Spleen (tissue), 7 donors: ENCODE measurements around the gene ATP2B1.

Experiments used
- CTCF ChIP-seq, 11 experiments: fragments of 200-600 bp in 7 of 11; fragments of 450-650 bp in 4 of 11; sonication (generic) in 4 of 11; IDR thresholded peaks in 8 of 11; conservative IDR thresholded peaks in 3 of 11; 1 replicate in 7 of 11; 2 replicates in 4 of 11; pipeline versions ENCODE4 v1.4.0 to v1.8.0; 2016 to 2021; ENCODE audit warnings: antibody characterized with exemption in 11 of 11, inconsistent platforms in 4 of 11, mild to moderate bottlenecking in 1 of 11
- POLR2A ChIP-seq, 3 donors: fragments of 450-650 bp; IDR thresholded peaks; one replicate each; pipeline ENCODE4 v1.5.1; 2017; ENCODE audit warnings: antibody characterized with exemption in 3 of 3, mild to moderate bottlenecking in 1 of 3
- POLR2AphosphoS5 ChIP-seq, 3 donors: sonication (generic); formaldehyde crosslinking; IDR thresholded peaks; one replicate each; pipeline ENCODE4 v1.5.1; 2017; ENCODE audit warnings: antibody characterized with exemption in 3 of 3
- donor health status: DM: no; HTN: no; CAD: no; lungs with moderate emphysema.
- donor health status: DM: no; HTN: no; CAD: no.
- donor health status: DM: no; HTN: no; CAD: no.

GRCh38 chr12:89551747-89552146, 156.9 kb downstream of the ATP2B1 start:
- TF ChIP-seq CTCF (IDR thresholded peaks at IDR 0.05 in 8 of 11, conservative IDR thresholded peaks at IDR 0.05 in 3 of 11) (no peak), POLR2A (IDR thresholded peaks at IDR 0.05) (no peak), POLR2AphosphoS5 (IDR thresholded peaks at IDR 0.05) (no peak)
